Colonic mucosa (tissue), 4 donors: Measurements from ENCODE around the gene CHRNE. TPM values are rescaled to one million over a fixed set of nuclear protein-coding genes. Genes with fewer than 3 reads are reported as not detected.

ENCODE experiments used
- DNase-seq: peaks from one replicate; pipeline ENCODE4 v3.0.0-alpha.2; 2020
- H3K27ac ChIP-seq: fragments of 200-600 bp; one replicate; pipeline ENCODE4 v1.8.0; 2021
- H3K27me3 ChIP-seq: fragments of 200-600 bp; one replicate; pipeline ENCODE4 v1.8.0; 2021
- H3K36me3 ChIP-seq: fragments of 200-600 bp; one replicate; pipeline ENCODE4 v1.8.0; 2021
- H3K4me1 ChIP-seq: fragments of 200-600 bp; one replicate; pipeline ENCODE4 v1.8.0; 2021; ENCODE audit warnings: mild to moderate bottlenecking
- H3K4me3 ChIP-seq: fragments of 200-600 bp; one replicate; pipeline ENCODE4 v1.8.0; 2021
- H3K9ac ChIP-seq, 2 donors: one replicate each; pipeline ENCODE4 v1.7.0; 2013; ENCODE audit warnings: control low read depth in 2 of 2, low read depth in 2 of 2, low read length in 2 of 2
- H3K9me3 ChIP-seq: fragments of 200-600 bp; one replicate; pipeline ENCODE4 v1.8.0; 2021
- CTCF ChIP-seq: fragments of 200-600 bp; IDR thresholded peaks from one replicate; pipeline ENCODE4 v1.8.0; 2022; ENCODE audit warnings: antibody characterized with exemption, mild to moderate bottlenecking
- intact Hi-C: fragments of 100-400 bp; cut with DNase I; formaldehyde crosslinking; loops from one replicate; pipeline ENCODE4 v1.14.1; 2022
- total RNA-seq, 2 donors: library from RNA; stranded (reverse); fragmentation: NEBNext Ultra II Directional in 1 of 2; extraction: Animal tissue kit (Norgen Biotek cat#: 25700) in 1 of 2; gene quantifications; one replicate each; pipeline ENCODE4 v1.2.1, GENCODE V29; 2021
- donor health status: healthy.
- donor health status: DM: no; HTN: no; CAD: no.
- donor health status: DM: no; HTN: no; CAD: no.

The CHRNE gene
- total RNA-seq, 2 donors from 2014 or later, result 1.1 TPM; not detected in 1

- Histone ChIP-seq H3K4me3 (no peak overlapping the region), H3K4me1 (peaks cover 20% of the 10 kb centered on the region), H3K9me3 (no peaks in the 10 kb centered on the region), H3K36me3 (no peaks in the 10 kb centered on the region), H3K27me3 (no peaks in the 10 kb centered on the region), H3K27ac (peak overlapping the region; percentile 38), H3K9ac (no peak overlapping the region)
- no peak for TF ChIP-seq CTCF
- intact Hi-C loops, result no loop called here
- DNase-seq, result no peak
Measured at GRCh38 chr17:4851084-4851483, 51.8 kb downstream of the CHRNE start.

GRCh38 chr17:4850246-4850645 is 52.7 kb downstream of the CHRNE start:
- no peaks in the 10 kb centered on the region for H3K36me3 ChIP-seq
- H3K4me3 ChIP-seq, result no peak overlapping the region
- H3K9ac ChIP-seq, result no peak overlapping the region
- H3K27ac ChIP-seq, result peak overlapping the region; percentile 78
- H3K4me1 ChIP-seq, result peaks cover 20% of the 10 kb centered on the region
- H3K9me3 ChIP-seq, result no peaks in the 10 kb centered on the region
- TF ChIP-seq CTCF, result no peak
- intact Hi-C loops, result no loop called here
- no peaks in the 10 kb centered on the region for H3K27me3 ChIP-seq
- peak; percentile 72 for DNase-seq

- peak overlapping the region; percentile 78 for H3K27ac ChIP-seq
- H3K9ac ChIP-seq, result no peak overlapping the region
- no peaks in the 10 kb centered on the region for H3K9me3 ChIP-seq
- intact Hi-C loops, result no loop called here
- no peak for TF ChIP-seq CTCF
- H3K27me3 ChIP-seq, result no peaks in the 10 kb centered on the region
- no peaks in the 10 kb centered on the region for H3K36me3 ChIP-seq
- H3K4me3 ChIP-seq, result no peak overlapping the region
- DNase-seq, result no peak
- H3K4me1 ChIP-seq, result peaks cover 20% of the 10 kb centered on the region
Measured at GRCh38 chr17:4849011-4849536, 53.8 kb downstream of the CHRNE start.

Other genes with a start within 250 kb of the CHRNE start
- 10 to 100 TPM; 24.8 to 66.4 TPM for gene PELP1, start 199.0 kb downstream of the CHRNE start, total RNA-seq
- 10 to 100 TPM; 41.0 to 42.8 TPM for gene ARRB2, start 192.5 kb downstream of the CHRNE start, total RNA-seq
- 10 to 100 TPM; 21.3 to 28.0 TPM for gene MED11, start 171.7 kb downstream of the CHRNE start, total RNA-seq
- 1 to 10 TPM in 1 of 2 donors, under 1 TPM in 1; 0.89 to 1.2 TPM for gene ZMYND15, start 163.3 kb downstream of the CHRNE start, total RNA-seq
- 10 to 100 TPM; 41.8 to 44.1 TPM for gene CXCL16, start 163.2 kb downstream of the CHRNE start, total RNA-seq
- 10 to 100 TPM; 15.1 to 37.7 TPM for gene TM4SF5, start 131.2 kb downstream of the CHRNE start, total RNA-seq
- gene VMO1, start 116.7 kb downstream of the CHRNE start, total RNA-seq, result 1 to 10 TPM in 1 of 2 donors, under 1 TPM in 1; 0.91 to 2.0 TPM
- gene GLTPD2, start 114.1 kb downstream of the CHRNE start, total RNA-seq, result under 1 TPM; 0.35 to 0.40 TPM
- gene PSMB6, start 106.9 kb downstream of the CHRNE start, total RNA-seq, result 100 to 1,000 TPM in 1 of 2 donors, 10 to 100 TPM in 1; 97.5 to 171 TPM
- 10 to 100 TPM; 18.8 to 28.3 TPM for gene PLD2, start 95.9 kb downstream of the CHRNE start, total RNA-seq
- 100 to 1,000 TPM; 172 to 215 TPM for gene MINK1, start 69.8 kb downstream of the CHRNE start, total RNA-seq
- 1 to 10 TPM in 1 of 2 donors, under 1 TPM in 1; 0.74 to 1.8 TPM for gene C17orf107, start 3.6 kb downstream of the CHRNE start, total RNA-seq
- not detected for gene GP1BA, start 29.2 kb upstream of the CHRNE start, total RNA-seq
- gene SLC25A11, start 36.9 kb upstream of the CHRNE start, total RNA-seq, result 100 to 1,000 TPM in 1 of 2 donors, 10 to 100 TPM in 1; 73.1 to 116 TPM
- gene RNF167, start 37.2 kb upstream of the CHRNE start, total RNA-seq, result 100 to 1,000 TPM in 1 of 2 donors, 10 to 100 TPM in 1; 92.1 to 120 TPM
- 1,000 to 10,000 TPM in 1 of 2 donors, 100 to 1,000 TPM in 1; 839 to 1,278 TPM for gene PFN1, start 45.4 kb upstream of the CHRNE start, total RNA-seq
- gene ENO3, start 48.0 kb upstream of the CHRNE start, total RNA-seq, result 10 to 100 TPM in 1 of 2 donors, 1 to 10 TPM in 1; 3.8 to 17.6 TPM
- gene SPAG7, start 64.7 kb upstream of the CHRNE start, total RNA-seq, result 10 to 100 TPM; 47.7 to 56.4 TPM
- 10 to 100 TPM; 39.8 to 52.6 TPM for gene CAMTA2, start 84.6 kb upstream of the CHRNE start, total RNA-seq
- gene INCA1, start 94.4 kb upstream of the CHRNE start, total RNA-seq, result 1 to 10 TPM; 1.6 to 4.2 TPM
- gene KIF1C, start 94.9 kb upstream of the CHRNE start, total RNA-seq, result 100 to 1,000 TPM; 195 to 291 TPM
- gene SLC52A1, start 132.3 kb upstream of the CHRNE start, total RNA-seq, result 1 to 10 TPM; 1.7 to 2.6 TPM
- 1 to 10 TPM; 6.2 to 6.3 TPM for gene ZFP3, start 175.4 kb upstream of the CHRNE start, total RNA-seq
- gene ZNF232, start 208.8 kb upstream of the CHRNE start, total RNA-seq, result 10 to 100 TPM in 1 of 2 donors, 1 to 10 TPM in 1; 8.0 to 10.9 TPM
- gene USP6, start 212.9 kb upstream of the CHRNE start, total RNA-seq, result under 1 TPM in 1 of 2 donors, not detected in 1; 0.13 TPM